ENCODE measurements around the gene MIF. TPM values are rescaled to one million over a fixed set of nuclear protein-coding genes. Genes with fewer than 3 reads are reported as not detected.
"Not testable (repeated sequence)": the region's sequence is repeated elsewhere in the genome, so short reads cannot be mapped to it uniquely, and the experiment has no call there.

Gene MIF
- total RNA-seq, 2 experiments from 2014 or later = 1,202 to 1,440 TPM

DNA sequence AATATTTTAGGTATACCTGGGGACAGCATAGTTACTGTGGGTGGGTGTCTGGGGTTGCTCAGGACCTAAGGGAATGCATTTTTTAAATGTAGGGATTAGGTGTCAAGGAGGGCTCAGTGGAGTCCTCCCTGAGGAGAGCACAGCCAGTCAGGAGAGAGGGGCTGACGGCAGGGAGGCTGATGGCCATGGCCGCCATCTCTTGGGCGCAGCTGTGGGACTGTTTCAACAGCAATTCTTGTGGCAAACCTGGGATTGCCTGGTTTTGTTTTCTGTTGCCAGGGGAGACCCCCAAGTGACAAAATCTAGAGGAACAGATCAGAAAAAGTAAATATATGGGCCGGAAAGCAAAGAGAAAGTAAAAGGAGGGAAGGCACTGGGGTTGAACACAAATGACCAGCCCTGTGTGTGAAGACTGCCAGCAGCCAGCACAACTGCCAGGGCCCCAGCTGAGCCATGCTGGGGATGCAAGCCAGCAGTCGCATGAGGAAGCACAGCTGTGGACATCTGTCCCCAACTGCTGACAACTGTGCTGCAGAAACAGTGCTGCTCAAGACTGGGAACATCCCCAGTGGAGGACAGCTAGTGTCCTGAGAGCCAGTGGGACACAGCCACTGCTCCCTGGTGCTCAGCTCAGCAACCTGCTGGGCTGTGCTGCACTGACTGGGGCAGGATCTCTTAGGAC is 10.5 kb downstream of the MIF start:
- intact Hi-C loops (cut with micrococcal nuclease; ENCODE audit: unreplicated experiment) = no loop called here
- H3K36me3 ChIP-seq (ENCODE audit: insufficient read depth, low read length) = peaks cover under 1% of the 10 kb centered on the region; the same call in 1 of the 2 replicates
- ChIA-PET POLR2A (no interaction called here), CTCF (ENCODE audit: unreplicated experiment) (no interaction called here)
- no TSS peak for BruUV-seq (replicated peaks)
- H3K9me3 ChIP-seq (ENCODE audit: low read length) = no peaks in the 10 kb centered on the region
- peaks cover 28% of the 10 kb centered on the region for H3K4me1 ChIP-seq (ENCODE audit: insufficient read depth, low read length, poor library complexity, severe bottlenecking)
- H3K4me2 ChIP-seq (ENCODE audit: low read length) = no peak overlapping the region
- DNase-seq (ENCODE audit: low spot score) = peak; percentile 60
- H3K27ac ChIP-seq (ENCODE audit: low read depth, low read length, poor library complexity, severe bottlenecking) = peak overlapping the region; percentile 6
- no peaks in the 10 kb centered on the region for H3K79me2 ChIP-seq (ENCODE audit: insufficient read depth, low read depth, low read length)
- H3K9me2 ChIP-seq (ENCODE audit: insufficient read depth, low read length) = no peaks in the 10 kb centered on the region
- H4K20me1 ChIP-seq (ENCODE audit: insufficient read depth, low read length) = no peaks in the 10 kb centered on the region
- H2AFZ ChIP-seq (ENCODE audit: low read length) = no peak overlapping the region
- TF ChIP-seq, protein P1, sequence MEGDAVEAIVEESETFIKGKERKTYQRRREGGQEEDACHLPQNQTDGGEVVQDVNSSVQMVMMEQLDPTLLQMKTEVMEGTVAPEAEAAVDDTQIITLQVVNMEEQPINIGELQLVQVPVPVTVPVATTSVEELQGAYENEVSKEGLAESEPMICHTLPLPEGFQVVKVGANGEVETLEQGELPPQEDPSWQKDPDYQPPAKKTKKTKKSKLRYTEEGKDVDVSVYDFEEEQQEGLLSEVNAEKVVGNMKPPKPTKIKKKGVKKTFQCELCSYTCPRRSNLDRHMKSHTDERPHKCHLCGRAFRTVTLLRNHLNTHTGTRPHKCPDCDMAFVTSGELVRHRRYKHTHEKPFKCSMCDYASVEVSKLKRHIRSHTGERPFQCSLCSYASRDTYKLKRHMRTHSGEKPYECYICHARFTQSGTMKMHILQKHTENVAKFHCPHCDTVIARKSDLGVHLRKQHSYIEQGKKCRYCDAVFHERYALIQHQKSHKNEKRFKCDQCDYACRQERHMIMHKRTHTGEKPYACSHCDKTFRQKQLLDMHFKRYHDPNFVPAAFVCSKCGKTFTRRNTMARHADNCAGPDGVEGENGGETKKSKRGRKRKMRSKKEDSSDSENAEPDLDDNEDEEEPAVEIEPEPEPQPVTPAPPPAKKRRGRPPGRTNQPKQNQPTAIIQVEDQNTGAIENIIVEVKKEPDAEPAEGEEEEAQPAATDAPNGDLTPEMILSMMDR (conservative IDR thresholded peaks at IDR 0.05; ENCODE audit: low read length) = no peak
- TF ChIP-seq EZH2phosphoT487 (IDR thresholded peaks at IDR 0.05; ENCODE audit: borderline replicate concordance, low read depth, low read length) = no peak
- no peak overlapping the region for H3K4me3 ChIP-seq (ENCODE audit: low read depth, low read length, poor library complexity, severe bottlenecking)

DNA sequence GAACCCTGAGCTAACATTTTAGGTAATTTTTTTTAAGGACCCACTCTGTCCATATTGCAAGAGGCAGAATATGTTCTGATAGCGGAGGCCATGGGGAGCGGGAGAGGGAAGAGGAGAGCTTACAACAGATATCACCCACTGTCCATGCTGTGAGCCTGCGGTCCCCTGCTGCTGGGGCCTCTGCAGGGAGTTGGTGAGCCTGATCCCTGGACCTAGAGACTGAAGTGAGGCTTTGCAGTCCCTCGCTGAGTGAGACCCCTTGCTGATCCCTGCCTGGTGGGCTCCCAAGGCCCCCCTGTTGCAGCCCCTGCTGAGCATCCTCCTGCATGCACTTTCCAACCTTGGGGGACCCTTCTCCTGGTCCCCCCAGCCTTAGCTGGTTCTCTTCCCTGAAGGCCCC is 12.5 kb downstream of the MIF start:
- POLR2A ChIA-PET = no interaction called here
- Histone ChIP-seq H3K4me1 (ENCODE audit: insufficient read depth, low read length, poor library complexity, severe bottlenecking) (peaks cover 42% of the 10 kb centered on the region), H3K9me2 (ENCODE audit: insufficient read depth, low read length) (no peaks in the 10 kb centered on the region), H3K27ac (ENCODE audit: low read depth, low read length, poor library complexity, severe bottlenecking) (no peak overlapping the region), H3K79me2 (ENCODE audit: insufficient read depth, low read depth, low read length) (no peaks in the 10 kb centered on the region), H2AFZ (ENCODE audit: low read length) (no peak overlapping the region), H4K20me1 (ENCODE audit: insufficient read depth, low read length) (no peaks in the 10 kb centered on the region), H3K36me3 (ENCODE audit: insufficient read depth, low read length) (no peaks in the 10 kb centered on the region; the same call in 1 of the 2 replicates), H3K9me3 (ENCODE audit: low read length) (no peaks in the 10 kb centered on the region), H3K4me2 (ENCODE audit: low read length) (no peak overlapping the region), H3K4me3 (ENCODE audit: low read depth, low read length, poor library complexity, severe bottlenecking) (no peak overlapping the region)
- no peak for DNase-seq (ENCODE audit: low spot score)
- CTCF ChIA-PET (ENCODE audit: unreplicated experiment) = no interaction called here
- TF ChIP-seq EZH2phosphoT487 (IDR thresholded peaks at IDR 0.05; ENCODE audit: borderline replicate concordance, low read depth, low read length) = no peak
- intact Hi-C loops (cut with micrococcal nuclease; ENCODE audit: unreplicated experiment) = no loop called here
- BruUV-seq (replicated peaks) = no TSS peak

DNA sequence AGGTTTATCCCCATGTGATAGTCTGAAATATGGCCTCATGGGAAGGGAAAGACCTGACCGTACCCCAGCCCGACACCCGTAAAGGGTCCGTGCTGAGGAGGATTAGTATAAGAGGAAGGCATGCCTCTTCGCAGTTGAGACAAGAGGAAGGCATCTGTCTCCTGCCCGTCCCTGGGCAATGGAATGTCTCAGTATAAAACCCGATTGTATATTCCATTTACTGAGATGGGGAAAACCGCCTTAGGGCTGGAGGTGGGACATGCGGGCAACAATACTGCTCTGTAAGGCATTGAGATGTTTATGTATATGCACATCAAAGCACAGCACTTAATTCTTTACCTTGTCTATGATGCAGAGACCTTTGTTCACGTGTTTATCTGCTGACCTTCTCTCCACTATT is 13.2 kb downstream of the MIF start:
- CTCF ChIA-PET (ENCODE audit: unreplicated experiment); H3K79me2 ChIP-seq (ENCODE audit: insufficient read depth, low read depth, low read length); POLR2A ChIA-PET; H3K9me3 ChIP-seq (ENCODE audit: low read length); H3K27ac ChIP-seq (ENCODE audit: low read depth, low read length, poor library complexity, severe bottlenecking); H4K20me1 ChIP-seq (ENCODE audit: insufficient read depth, low read length); H3K36me3 ChIP-seq (ENCODE audit: insufficient read depth, low read length); H2AFZ ChIP-seq (ENCODE audit: low read length); intact Hi-C loops (cut with micrococcal nuclease; ENCODE audit: unreplicated experiment); DNase-seq (ENCODE audit: low spot score); H3K4me2 ChIP-seq (ENCODE audit: low read length); H3K4me3 ChIP-seq (ENCODE audit: low read depth, low read length, poor library complexity, severe bottlenecking); H3K9me2 ChIP-seq (ENCODE audit: insufficient read depth, low read length); BruUV-seq (replicated peaks): not testable (repeated sequence)
- H3K4me1 ChIP-seq (ENCODE audit: insufficient read depth, low read length, poor library complexity, severe bottlenecking) = peaks cover 50% of the 10 kb centered on the region

All from OCI-LY7 (cell line).